Loucy (cell line): ENCODE results near the gene IGFBP5.

ENCODE experiments used
- EZH2phosphoT487 ChIP-seq: fragments of 200-600 bp; IDR thresholded peaks from 2 replicates; pipeline ENCODE4 v1.6.1; 2018; ENCODE audit warnings: antibody characterized with exemption, mild to moderate bottlenecking, moderate library complexity, borderline replicate concordance
- TF ChIP-seq, protein P1 (sequence below): fragments of 200-600 bp; sonication (generic); conservative IDR thresholded peaks from 2 replicates; pipeline ENCODE4 v1.5.1; 2014; ENCODE audit warnings: mild to moderate bottlenecking, antibody characterized with exemption, low read length

GRCh38 chr2:216624251-216624650, 71.1 kb downstream of the IGFBP5 start:
- TF ChIP-seq, protein P1, sequence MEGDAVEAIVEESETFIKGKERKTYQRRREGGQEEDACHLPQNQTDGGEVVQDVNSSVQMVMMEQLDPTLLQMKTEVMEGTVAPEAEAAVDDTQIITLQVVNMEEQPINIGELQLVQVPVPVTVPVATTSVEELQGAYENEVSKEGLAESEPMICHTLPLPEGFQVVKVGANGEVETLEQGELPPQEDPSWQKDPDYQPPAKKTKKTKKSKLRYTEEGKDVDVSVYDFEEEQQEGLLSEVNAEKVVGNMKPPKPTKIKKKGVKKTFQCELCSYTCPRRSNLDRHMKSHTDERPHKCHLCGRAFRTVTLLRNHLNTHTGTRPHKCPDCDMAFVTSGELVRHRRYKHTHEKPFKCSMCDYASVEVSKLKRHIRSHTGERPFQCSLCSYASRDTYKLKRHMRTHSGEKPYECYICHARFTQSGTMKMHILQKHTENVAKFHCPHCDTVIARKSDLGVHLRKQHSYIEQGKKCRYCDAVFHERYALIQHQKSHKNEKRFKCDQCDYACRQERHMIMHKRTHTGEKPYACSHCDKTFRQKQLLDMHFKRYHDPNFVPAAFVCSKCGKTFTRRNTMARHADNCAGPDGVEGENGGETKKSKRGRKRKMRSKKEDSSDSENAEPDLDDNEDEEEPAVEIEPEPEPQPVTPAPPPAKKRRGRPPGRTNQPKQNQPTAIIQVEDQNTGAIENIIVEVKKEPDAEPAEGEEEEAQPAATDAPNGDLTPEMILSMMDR, result no peak
- no peak for TF ChIP-seq EZH2phosphoT487
